ENCODE measurements around the gene SPARC.
A peak's percentile ranks its signal among the peaks of the same experiment; 100 is the strongest.
"Not testable (repeated sequence)": the region's sequence is repeated elsewhere in the genome, so short reads cannot be mapped to it uniquely, and the experiment has no call there.

The SPARC gene

DNA sequence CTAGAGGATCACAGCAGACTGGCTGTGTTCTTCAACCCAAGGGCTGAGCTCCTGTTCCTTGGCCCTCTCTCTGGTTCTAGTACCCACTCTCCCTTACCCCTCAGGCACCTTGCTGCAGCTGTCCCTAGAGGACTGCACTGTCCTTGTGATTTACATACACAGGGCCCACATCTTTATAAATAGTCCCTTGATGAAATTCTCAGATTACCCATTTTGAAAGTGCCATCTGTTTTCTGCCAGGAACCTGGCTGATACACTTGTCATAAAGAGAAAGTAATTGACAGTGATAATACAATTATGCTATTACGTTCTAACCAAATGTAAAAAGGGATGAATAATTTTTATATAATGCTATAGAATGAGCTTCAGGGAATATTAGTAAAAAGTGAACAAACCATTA is 16.5 kb upstream of the SPARC start:
- peak; percentile 87 for DNase-seq (ENCODE audit: low read depth)
- TF ChIP-seq, protein P1, sequence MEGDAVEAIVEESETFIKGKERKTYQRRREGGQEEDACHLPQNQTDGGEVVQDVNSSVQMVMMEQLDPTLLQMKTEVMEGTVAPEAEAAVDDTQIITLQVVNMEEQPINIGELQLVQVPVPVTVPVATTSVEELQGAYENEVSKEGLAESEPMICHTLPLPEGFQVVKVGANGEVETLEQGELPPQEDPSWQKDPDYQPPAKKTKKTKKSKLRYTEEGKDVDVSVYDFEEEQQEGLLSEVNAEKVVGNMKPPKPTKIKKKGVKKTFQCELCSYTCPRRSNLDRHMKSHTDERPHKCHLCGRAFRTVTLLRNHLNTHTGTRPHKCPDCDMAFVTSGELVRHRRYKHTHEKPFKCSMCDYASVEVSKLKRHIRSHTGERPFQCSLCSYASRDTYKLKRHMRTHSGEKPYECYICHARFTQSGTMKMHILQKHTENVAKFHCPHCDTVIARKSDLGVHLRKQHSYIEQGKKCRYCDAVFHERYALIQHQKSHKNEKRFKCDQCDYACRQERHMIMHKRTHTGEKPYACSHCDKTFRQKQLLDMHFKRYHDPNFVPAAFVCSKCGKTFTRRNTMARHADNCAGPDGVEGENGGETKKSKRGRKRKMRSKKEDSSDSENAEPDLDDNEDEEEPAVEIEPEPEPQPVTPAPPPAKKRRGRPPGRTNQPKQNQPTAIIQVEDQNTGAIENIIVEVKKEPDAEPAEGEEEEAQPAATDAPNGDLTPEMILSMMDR (IDR thresholded peaks at IDR 0.05; ENCODE audit: insufficient read depth, low read depth, low read length, missing control alignments), result no peak
- no peak overlapping the region for H3K4me3 ChIP-seq (ENCODE audit: low read depth, low read length)

DNA sequence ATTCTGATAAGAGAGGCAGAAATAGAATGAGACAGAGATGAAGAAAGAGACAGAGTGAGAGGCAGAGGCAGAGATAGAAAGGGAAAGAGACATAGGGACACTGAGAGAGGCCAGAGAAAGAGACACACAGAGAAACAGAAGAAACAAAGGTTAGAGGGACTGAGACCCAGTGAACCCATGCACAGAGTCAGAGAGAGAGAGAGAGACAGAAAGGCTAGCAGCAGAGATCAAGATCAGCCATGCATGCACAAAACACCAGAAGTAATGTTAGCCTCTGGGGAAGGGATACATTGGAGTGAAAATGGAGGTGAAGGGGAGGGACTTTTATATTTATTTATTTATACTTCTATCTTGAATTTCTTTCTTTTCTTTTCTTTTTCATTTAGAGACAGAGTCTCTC is 14.1 kb upstream of the SPARC start:
- TF ChIP-seq, protein P1 (IDR thresholded peaks at IDR 0.05; ENCODE audit: insufficient read depth, low read depth, low read length, missing control alignments), result no peak
- peak; percentile 74 for DNase-seq (ENCODE audit: low read depth)
- no peak overlapping the region for H3K4me3 ChIP-seq (ENCODE audit: low read depth, low read length)

DNA sequence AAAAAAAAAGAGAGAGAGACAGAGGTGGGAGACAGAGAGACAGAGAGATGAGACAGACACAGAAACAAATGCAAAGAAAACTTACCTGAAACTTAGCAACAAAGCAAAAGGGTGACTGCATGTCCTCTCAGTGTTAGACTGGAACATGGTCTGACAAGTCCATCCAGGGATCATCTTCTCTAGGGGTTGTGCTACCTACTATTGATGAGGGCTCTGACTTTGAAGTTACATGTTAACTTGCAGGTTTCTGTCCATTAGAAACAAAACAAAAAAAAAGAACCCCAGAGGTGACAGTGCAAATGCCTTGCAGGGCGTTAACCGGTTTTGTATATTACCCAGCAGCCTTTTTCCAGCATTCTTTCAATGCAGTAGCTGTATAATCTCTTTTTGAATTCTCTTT is 13.6 kb upstream of the SPARC start:
- TF ChIP-seq, protein P1 (IDR thresholded peaks at IDR 0.05; ENCODE audit: insufficient read depth, low read depth, low read length, missing control alignments), result no peak
- DNase-seq (ENCODE audit: low read depth), result peak; percentile 43
- H3K4me3 ChIP-seq (ENCODE audit: low read depth, low read length), result no peak overlapping the region

DNA sequence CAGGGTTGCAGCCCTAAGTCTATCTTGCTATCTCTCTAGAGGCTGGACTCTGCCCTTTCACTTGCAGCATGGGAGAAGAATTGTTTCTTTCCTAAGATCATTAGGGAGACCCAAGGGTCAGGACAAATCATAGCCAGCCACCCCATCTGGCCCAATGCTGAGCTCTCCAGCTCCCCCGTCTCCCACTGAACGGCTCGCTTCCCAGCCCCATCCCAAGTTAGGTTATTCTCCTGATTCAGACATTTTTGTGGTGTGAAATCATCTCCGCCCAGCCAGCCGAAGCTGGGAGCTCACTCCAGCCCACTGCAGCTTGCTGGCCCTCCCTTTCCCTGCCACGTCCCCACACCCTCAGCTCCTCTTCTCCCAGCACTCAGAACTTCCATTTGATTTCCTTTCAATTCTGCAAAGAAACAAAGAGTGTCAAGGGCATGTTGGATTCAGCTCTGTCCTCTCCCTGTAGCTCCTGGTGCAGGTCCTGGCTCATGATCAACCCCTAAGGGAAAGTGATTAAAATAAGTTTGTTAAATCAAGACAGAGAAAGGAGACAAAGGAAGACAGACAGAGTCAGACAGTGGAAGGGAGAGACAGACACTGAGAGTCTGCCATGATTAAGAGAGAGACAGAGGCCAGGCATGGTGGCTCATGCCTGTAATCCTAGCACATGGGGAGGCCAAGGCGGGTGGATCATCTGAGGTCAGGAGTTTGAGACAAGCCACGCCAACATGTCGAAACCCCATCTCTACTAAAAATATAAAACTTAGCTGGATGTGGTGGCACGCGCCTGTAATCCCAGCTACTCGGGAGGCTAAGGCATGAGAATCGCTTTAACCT is 12.6 kb upstream of the SPARC start:
- no peak overlapping the region for H3K4me3 ChIP-seq (ENCODE audit: low read depth, low read length)
- no peak for DNase-seq (ENCODE audit: low read depth)
- TF ChIP-seq, protein P1 (IDR thresholded peaks at IDR 0.05; ENCODE audit: insufficient read depth, low read depth, low read length, missing control alignments), result no peak

DNA sequence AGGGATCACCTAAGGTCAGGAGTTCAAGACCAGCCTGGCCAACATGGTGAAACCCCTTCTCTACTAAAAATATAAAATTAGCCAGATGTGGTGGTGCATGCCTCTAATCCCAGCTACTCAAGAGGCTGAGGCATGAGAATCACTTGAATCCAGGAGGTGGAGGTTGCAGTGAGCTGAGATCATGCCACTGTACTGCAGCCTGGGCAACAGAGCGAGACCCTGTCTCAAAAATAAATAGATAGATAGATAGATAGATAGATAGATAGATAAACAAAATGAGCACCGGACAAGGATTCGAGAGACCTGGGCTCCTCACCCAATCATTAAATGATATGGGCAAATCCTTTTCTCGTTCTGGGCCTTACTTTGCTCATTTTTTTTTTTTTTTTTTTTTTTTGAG is 11.4 kb upstream of the SPARC start:
- not testable (repeated sequence) for H3K4me3 ChIP-seq (ENCODE audit: low read depth, low read length); DNase-seq (ENCODE audit: low read depth)

DNA sequence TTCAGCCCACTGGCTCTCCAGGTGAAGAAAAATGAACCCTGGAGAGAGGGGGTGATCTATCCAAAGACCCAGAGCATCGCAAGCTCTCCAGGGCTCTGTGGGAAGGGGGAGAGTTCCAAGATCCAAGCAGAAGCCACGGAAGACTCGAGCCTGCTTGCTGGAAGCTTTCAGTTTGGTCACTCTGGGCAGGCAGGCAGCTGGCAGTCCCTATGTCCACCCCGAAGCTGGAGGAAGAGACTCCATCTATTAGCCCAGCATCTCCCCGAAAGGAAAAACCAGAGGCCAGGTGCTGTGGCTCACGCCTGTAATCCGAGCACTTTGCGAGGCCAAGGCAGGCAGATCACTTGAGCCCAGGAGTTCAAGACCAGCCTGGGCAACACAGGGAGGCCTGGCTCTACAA is 10.7 kb upstream of the SPARC start:
- TF ChIP-seq, protein P1 (IDR thresholded peaks at IDR 0.05; ENCODE audit: insufficient read depth, low read depth, low read length, missing control alignments), result no peak
- DNase-seq (ENCODE audit: low read depth), result no peak
- H3K4me3 ChIP-seq (ENCODE audit: low read depth, low read length), result no peak overlapping the region

DNA sequence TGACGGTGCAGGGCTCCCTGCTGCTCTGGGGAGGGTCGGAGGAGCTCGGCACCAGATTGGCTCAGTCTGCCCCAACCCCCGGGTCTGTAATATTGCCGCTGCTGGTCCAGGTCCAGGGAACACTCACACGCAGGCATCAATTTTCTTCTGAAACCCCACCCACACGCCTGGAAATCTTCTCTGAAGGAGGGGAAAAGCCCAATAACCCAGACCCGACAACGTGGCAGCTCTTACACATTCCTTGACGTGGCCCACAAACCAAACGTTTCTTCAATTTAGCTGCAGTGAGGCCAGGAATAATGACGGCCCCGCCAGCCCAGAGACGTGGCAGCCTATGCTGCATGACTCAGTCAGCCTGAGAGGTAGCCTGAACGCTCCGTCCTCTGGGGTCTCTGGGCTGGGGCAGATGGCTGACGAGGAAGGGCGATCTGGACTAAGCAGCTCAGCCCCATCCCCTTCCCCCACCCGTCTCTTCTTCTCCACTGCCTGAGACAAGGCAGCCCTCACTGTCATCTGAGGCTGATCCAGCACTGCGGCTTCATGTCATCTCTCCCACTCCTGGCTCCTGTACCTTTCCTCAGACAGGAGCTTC is 9.9 kb upstream of the SPARC start:
- TF ChIP-seq, protein P1 (IDR thresholded peaks at IDR 0.05; ENCODE audit: insufficient read depth, low read depth, low read length, missing control alignments), result no peak
- no peak overlapping the region for H3K4me3 ChIP-seq (ENCODE audit: low read depth, low read length)
- no peak for DNase-seq (ENCODE audit: low read depth)
